HFFc6 (cell line): ENCODE data around the gene RPL39. TPM values are rescaled to one million over a fixed set of nuclear protein-coding genes. Genes with fewer than 3 reads are reported as not detected.
"Not testable (repeated sequence)": the region's sequence is repeated elsewhere in the genome, so short reads cannot be mapped to it uniquely, and the experiment has no call there.

Source experiments
- DNase-seq: peaks from one replicate; pipeline ENCODE4 v3.0.0-alpha.2; 2018
- H3K27ac Mint-ChIP-seq: 2 replicates; pipeline ENCODE4 v1.8.0; 2020; ENCODE audit warnings: mild to moderate bottlenecking, mixed read lengths
- H3K27me3 Mint-ChIP-seq: 2 replicates; pipeline ENCODE4 v1.8.0; 2021; ENCODE audit warnings: mild to moderate bottlenecking, moderate library complexity, mixed read lengths; ENCODE audit not compliant: insufficient read depth
- H3K36me3 Mint-ChIP-seq: 2 replicates; pipeline ENCODE4 v1.8.0; 2021; ENCODE audit warnings: low read depth, mixed read lengths
- H3K4me1 Mint-ChIP-seq: 2 replicates; pipeline ENCODE4 v1.8.0; 2020; ENCODE audit warnings: low read depth, mixed read lengths
- H3K4me3 Mint-ChIP-seq: 2 replicates; pipeline ENCODE4 v1.8.0; 2020; ENCODE audit warnings: mild to moderate bottlenecking, moderate library complexity, mixed read lengths
- H3K9me3 Mint-ChIP-seq: 2 replicates; pipeline ENCODE4 v1.8.0; 2020; ENCODE audit warnings: mild to moderate bottlenecking, mixed read lengths
- CTCF ChIP-seq: fragments of 200-600 bp; sonication (generic); IDR thresholded peaks from 2 replicates; pipeline ENCODE4 v1.5.0; 2021; ENCODE audit warnings: antibody characterized with exemption, mild to moderate bottlenecking
- total RNA-seq, 6 experiments: library from RNA; stranded (reverse); fragmentation: NEBNext Ultra II Directional; extraction: Animal tissue kit (Norgen Biotek cat#: 25700); gene quantifications; 2 replicates in 1 of 6; 3 replicates in 5 of 6; pipeline ENCODE4 v1.2.3, GENCODE V29; 2021

Gene RPL39
- total RNA-seq, 6 experiments from 2014 or later, result 1,260 to 1,533 (median 1,345) TPM

- Mint-ChIP-seq H3K4me3 (no peak overlapping the region), H3K4me1 (no peaks in the 10 kb centered on the region), H3K27ac (no peak overlapping the region), H3K36me3 (no peaks in the 10 kb centered on the region), H3K9me3 (no peaks in the 10 kb centered on the region), H3K27me3 (peaks cover 6% of the 10 kb centered on the region)
- no peak for TF ChIP-seq CTCF
- DNase-seq, result no peak
Observed at GRCh38 chrX:119817130-119817690, 25.8 kb upstream of the RPL39 start.

GRCh38 chrX:119816300-119816699 is 24.9 kb upstream of the RPL39 start:
- no peak for TF ChIP-seq CTCF
- DNase-seq, result no peak

GRCh38 chrX:119809185-119809666 is 17.8 kb upstream of the RPL39 start:
- no peak for TF ChIP-seq CTCF
- Mint-ChIP-seq H3K9me3 (no peaks in the 10 kb centered on the region), H3K27ac (no peak overlapping the region), H3K4me1 (peaks cover 8% of the 10 kb centered on the region), H3K36me3 (no peaks in the 10 kb centered on the region), H3K27me3 (peaks cover 6% of the 10 kb centered on the region), H3K4me3 (no peak overlapping the region)
- peak; percentile 0 for DNase-seq

More at GRCh38 chrX:119816300-119816699, 24.9 kb upstream of the RPL39 start:
- Mint-ChIP-seq H3K27ac (no peak overlapping the region), H3K36me3 (no peaks in the 10 kb centered on the region), H3K9me3 (no peaks in the 10 kb centered on the region), H3K4me3 (no peak overlapping the region), H3K4me1 (no peaks in the 10 kb centered on the region), H3K27me3 (peaks cover 6% of the 10 kb centered on the region)

- H3K27ac Mint-ChIP-seq, H3K4me1 Mint-ChIP-seq, H3K9me3 Mint-ChIP-seq, DNase-seq, H3K27me3 Mint-ChIP-seq, H3K36me3 Mint-ChIP-seq, H3K4me3 Mint-ChIP-seq: not testable (repeated sequence)
Observed at GRCh38 chrX:119808461-119808860, 17.0 kb upstream of the RPL39 start.

- Mint-ChIP-seq H3K9me3 (no peaks in the 10 kb centered on the region), H3K27ac (no peak overlapping the region), H3K36me3 (peaks cover 6% of the 10 kb centered on the region; the same call in 1 of the 2 replicates), H3K4me3 (no peak overlapping the region), H3K27me3 (peaks cover 1% of the 10 kb centered on the region; the same call in 1 of the 2 replicates), H3K4me1 (no peaks in the 10 kb centered on the region)
- DNase-seq, result no peak
- TF ChIP-seq CTCF, result no peak
Observed at GRCh38 chrX:119802546-119802945, 11.1 kb upstream of the RPL39 start.

GRCh38 chrX:119801253-119802221 is 10.1 kb upstream of the RPL39 start:
- Mint-ChIP-seq H3K36me3 (peaks cover 6% of the 10 kb centered on the region; the same call in 1 of the 2 replicates), H3K4me3 (no peak overlapping the region), H3K4me1 (no peaks in the 10 kb centered on the region), H3K9me3 (no peaks in the 10 kb centered on the region), H3K27me3 (peaks cover 1% of the 10 kb centered on the region; the same call in 1 of the 2 replicates), H3K27ac (no peak overlapping the region)
- DNase-seq, result no peak
- TF ChIP-seq CTCF, result no peak
